Measurements from ENCODE around the gene NHS.

DNA sequence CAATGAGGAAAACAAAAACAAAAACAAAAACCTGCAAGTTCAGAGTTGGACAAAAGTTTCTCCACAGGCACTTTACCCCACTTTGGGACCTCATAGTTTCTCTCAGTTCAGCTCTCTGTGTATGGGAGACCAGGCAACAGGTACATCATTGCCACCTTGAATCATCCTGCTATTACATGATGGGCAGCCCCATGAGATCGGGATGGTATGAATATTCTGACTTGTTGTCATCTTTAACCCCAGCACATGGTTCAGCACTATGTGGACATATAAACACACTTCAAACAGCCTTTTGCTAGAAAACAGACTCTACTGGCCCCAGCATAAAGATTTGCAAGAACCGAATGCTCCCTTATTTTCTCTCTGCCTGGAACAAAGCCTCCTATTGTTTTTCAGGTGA is 185.4 kb downstream of the NHS start:
- no peak for TF ChIP-seq CTCF (IDR thresholded peaks at IDR 0.05)
- TF ChIP-seq ZFX (IDR thresholded peaks at IDR 0.05; ENCODE audit: borderline replicate concordance), result no peak
